NOMO-1 (cell line): ENCODE measurements around the gene CD96.
"Not testable (repeated sequence)": the region's sequence is repeated elsewhere in the genome, so short reads cannot be mapped to it uniquely, and the experiment has no call there.

Experiments used
- DNase-seq, 2 experiments: peaks; one replicate each; lab custom pipeline; 2025; ENCODE audit not compliant: unreplicated experiment in 2 of 2; lab: John Stamatoyannopoulos, UW

Gene CD96

GRCh38 chr3:111541911-111542483 is at the start of gene CD96:
TSS of gene CD96 (plus strand) at chr3:111542197. CDS start at chr3:111542249, 52 bp downstream.
- no peak for DNase-seq

GRCh38 chr3:111493276-111493675 is 48.7 kb upstream of the CD96 start:
- DNase-seq: no peak

GRCh38 chr3:111496894-111497559 is 45.0 kb upstream of the CD96 start:
- no peak for DNase-seq

GRCh38 chr3:111498022-111498421 is 44.0 kb upstream of the CD96 start:
- no peak for DNase-seq

GRCh38 chr3:111506435-111506834 is 35.6 kb upstream of the CD96 start:
- no peak for DNase-seq

GRCh38 chr3:111509308-111509707 is 32.7 kb upstream of the CD96 start:
- no peak for DNase-seq

GRCh38 chr3:111517801-111518200 is 24.2 kb upstream of the CD96 start:
- DNase-seq: no peak

- no peak for DNase-seq
Measured at GRCh38 chr3:111519178-111519855, 22.7 kb upstream of the CD96 start.

GRCh38 chr3:111521891-111522290 is 20.1 kb upstream of the CD96 start:
- DNase-seq: no peak

GRCh38 chr3:111524486-111524885 is 17.5 kb upstream of the CD96 start:
- DNase-seq: not testable (repeated sequence)

GRCh38 chr3:111531446-111531845 is 10.6 kb upstream of the CD96 start:
- DNase-seq: no peak

GRCh38 chr3:111534701-111535100 is 7.3 kb upstream of the CD96 start:
- DNase-seq: no peak

- no peak for DNase-seq
Measured at GRCh38 chr3:111538111-111538510, 3.9 kb upstream of the CD96 start.

GRCh38 chr3:111538681-111539083 is 3.3 kb upstream of the CD96 start:
- peak; percentile 19 to 49 for DNase-seq

- DNase-seq: peak in 1 of 2 experiments; percentile 28
Measured at GRCh38 chr3:111539351-111540331, 2.4 kb upstream of the CD96 start.

GRCh38 chr3:111541391-111541790 is 606 bp upstream of the CD96 start:
- DNase-seq: no peak

- DNase-seq: no peak
Measured at GRCh38 chr3:111542611-111543300, 759 bp downstream of the CD96 start.

GRCh38 chr3:111545349-111545748 is 3.4 kb downstream of the CD96 start:
- DNase-seq: no peak

- peak in 1 of 2 experiments; percentile 10 for DNase-seq
Measured at GRCh38 chr3:111547631-111548030, 5.6 kb downstream of the CD96 start.

GRCh38 chr3:111548092-111548491 is 6.1 kb downstream of the CD96 start:
- peak in 1 of 2 experiments; percentile 11 for DNase-seq
